Measurements from ENCODE around the gene COL19A1. TPM values are rescaled to one million over a fixed set of nuclear protein-coding genes. Genes with fewer than 3 reads are reported as not detected.

COL19A1 gene
- total RNA-seq, 2 experiments from 2014 or later, result 0.03 TPM; not detected in 1

- H3K4me2 ChIP-seq (ENCODE audit: low read length), result no peak overlapping the region
- no peaks in the 10 kb centered on the region for H3K79me2 ChIP-seq (ENCODE audit: insufficient read depth, low read depth, low read length)
- POLR2A ChIA-PET, result no interaction called here
Observed at GRCh38 chr6:69863766-69864165, 2.6 kb upstream of the COL19A1 start.

GRCh38 chr6:69865126-69865525, 1.2 kb upstream of the COL19A1 start:
- H3K9me3 ChIP-seq (ENCODE audit: low read length), result no peaks in the 10 kb centered on the region
- no peaks in the 10 kb centered on the region for H3K36me3 ChIP-seq (ENCODE audit: insufficient read depth, low read length)
- no TSS peak for BruUV-seq (replicated peaks)
- H3K4me3 ChIP-seq (ENCODE audit: low read depth, low read length, poor library complexity, severe bottlenecking), result no peak overlapping the region
- H3K4me2 ChIP-seq (ENCODE audit: low read length), result no peak overlapping the region
- 0 out of 2 replicates have a peak, but pooled peaks cover 5% of the 10 kb centered on the region for H4K20me1 ChIP-seq (ENCODE audit: insufficient read depth, low read length)
- no peak for DNase-seq (ENCODE audit: low spot score)
- H3K4me1 ChIP-seq (ENCODE audit: insufficient read depth, low read length, poor library complexity, severe bottlenecking), result peaks cover 12% of the 10 kb centered on the region
- H3K27ac ChIP-seq (ENCODE audit: low read depth, low read length, poor library complexity, severe bottlenecking), result no peak overlapping the region
- ChIA-PET POLR2A (interaction anchor here (0.7 to 1.8 kb wide), 4 partner anchors 11 to 280 kb away, joined by 3 to 5 read pairs (median 4); no protein-coding TSS in a partner anchor), CTCF (ENCODE audit: unreplicated experiment) (no interaction called here)
- H2AFZ ChIP-seq (ENCODE audit: low read length), result no peak overlapping the region
- no peaks in the 10 kb centered on the region for H3K9me2 ChIP-seq (ENCODE audit: insufficient read depth, low read length)
- no peaks in the 10 kb centered on the region for H3K79me2 ChIP-seq (ENCODE audit: insufficient read depth, low read depth, low read length)
- intact Hi-C loops (cut with micrococcal nuclease; ENCODE audit: unreplicated experiment), result loop anchor here (5.0 kb wide), 1 partner anchor 68 kb away; the partner anchor contains the start of gene LMBRD1
- no peak for TF ChIP-seq EZH2phosphoT487 (IDR thresholded peaks at IDR 0.05; ENCODE audit: borderline replicate concordance, low read depth, low read length)
- TF ChIP-seq CTCF (conservative IDR thresholded peaks at IDR 0.05; ENCODE audit: low read length), result no peak

More at GRCh38 chr6:69863766-69864165, 2.6 kb upstream of the COL19A1 start:
- no peak overlapping the region for H2AFZ ChIP-seq (ENCODE audit: low read length)
- intact Hi-C loops (cut with micrococcal nuclease; ENCODE audit: unreplicated experiment), result no loop called here
- no peaks in the 10 kb centered on the region for H3K9me3 ChIP-seq (ENCODE audit: low read length)
- BruUV-seq (replicated peaks), result no TSS peak
- H3K27ac ChIP-seq (ENCODE audit: low read depth, low read length, poor library complexity, severe bottlenecking), result no peak overlapping the region
- no peaks in the 10 kb centered on the region for H3K36me3 ChIP-seq (ENCODE audit: insufficient read depth, low read length)
- CTCF ChIA-PET (ENCODE audit: unreplicated experiment), result no interaction called here
- H3K4me3 ChIP-seq (ENCODE audit: low read depth, low read length, poor library complexity, severe bottlenecking), result no peak overlapping the region
- peaks cover 12% of the 10 kb centered on the region for H3K4me1 ChIP-seq (ENCODE audit: insufficient read depth, low read length, poor library complexity, severe bottlenecking)
- DNase-seq (ENCODE audit: low spot score), result no peak
- H3K9me2 ChIP-seq (ENCODE audit: insufficient read depth, low read length), result no peaks in the 10 kb centered on the region
- 0 out of 2 replicates have a peak, but pooled peaks cover 5% of the 10 kb centered on the region for H4K20me1 ChIP-seq (ENCODE audit: insufficient read depth, low read length)
- TF ChIP-seq EZH2phosphoT487 (IDR thresholded peaks at IDR 0.05; ENCODE audit: borderline replicate concordance, low read depth, low read length) (no peak), CTCF (conservative IDR thresholded peaks at IDR 0.05; ENCODE audit: low read length) (no peak)
